ENCODE results near the gene DRAM1.
"Not testable (repeated sequence)": the region's sequence is repeated elsewhere in the genome, so short reads cannot be mapped to it uniquely, and the experiment has no call there.

Gene DRAM1

GRCh38 chr12:101859664-101860607 is 17.4 kb upstream of the DRAM1 start:
- DNase-seq, result no peak

GRCh38 chr12:101861688-101862087 is 15.7 kb upstream of the DRAM1 start:
- not testable (repeated sequence) for DNase-seq

GRCh38 chr12:101862245-101862644 is 15.1 kb upstream of the DRAM1 start:
- DNase-seq, result no peak

GRCh38 chr12:101863981-101864380 is 13.4 kb upstream of the DRAM1 start:
- no peak for DNase-seq

- DNase-seq, result no peak
Measured at GRCh38 chr12:101866615-101867373, 10.6 kb upstream of the DRAM1 start.

GRCh38 chr12:101867619-101868018 is 9.8 kb upstream of the DRAM1 start:
- not testable (repeated sequence) for DNase-seq

GRCh38 chr12:101870925-101871324 is 6.5 kb upstream of the DRAM1 start:
- no peak for DNase-seq

- DNase-seq, result no peak
Measured at GRCh38 chr12:101875162-101875561, 2.2 kb upstream of the DRAM1 start.

GRCh38 chr12:101876322-101876860 is 989 bp upstream of the DRAM1 start:
- DNase-seq, result no peak

- DNase-seq, result no peak
Measured at GRCh38 chr12:101877806-101878242, 444 bp downstream of the DRAM1 start.

- no peak for DNase-seq
Measured at GRCh38 chr12:101878243-101878821, 952 bp downstream of the DRAM1 start.

GRCh38 chr12:101880769-101881168 is 3.4 kb downstream of the DRAM1 start:
- no peak for DNase-seq

GRCh38 chr12:101881228-101881627 is 3.8 kb downstream of the DRAM1 start:
- no peak for DNase-seq

GRCh38 chr12:101884174-101884573 is 6.8 kb downstream of the DRAM1 start:
- no peak for DNase-seq

- DNase-seq, result not testable (repeated sequence)
Measured at GRCh38 chr12:101884781-101885340, 7.5 kb downstream of the DRAM1 start.

GRCh38 chr12:101885912-101886561 is 8.7 kb downstream of the DRAM1 start:
- DNase-seq, result no peak

- no peak for DNase-seq
Measured at GRCh38 chr12:101889211-101889752, 11.9 kb downstream of the DRAM1 start.

- no peak for DNase-seq
Measured at GRCh38 chr12:101891462-101891971, 14.1 kb downstream of the DRAM1 start.

GRCh38 chr12:101892794-101893193 is 15.4 kb downstream of the DRAM1 start:
- DNase-seq, result no peak

GRCh38 chr12:101901777-101902176 is 24.4 kb downstream of the DRAM1 start:
- no peak for DNase-seq

GRCh38 chr12:101902641-101903040 is 25.3 kb downstream of the DRAM1 start:
- no peak for DNase-seq

- DNase-seq, result no peak
Measured at GRCh38 chr12:101906226-101906625, 28.8 kb downstream of the DRAM1 start.

Data from cortex of kidney (tissue), 1 donor.